ENCODE data around the gene COL5A1. TPM values are rescaled to one million over a fixed set of nuclear protein-coding genes. Genes with fewer than 3 reads are reported as not detected.
"Not testable (repeated sequence)": the region's sequence is repeated elsewhere in the genome, so short reads cannot be mapped to it uniquely, and the experiment has no call there.

Gene COL5A1
- total RNA-seq, 1 donor from 2014 or later = 1,552 TPM

- H3K9me3 Mint-ChIP-seq (ENCODE audit: unreplicated experiment) = no peaks in the 10 kb centered on the region
- H3K4me3 Mint-ChIP-seq (ENCODE audit: unreplicated experiment) = no peak overlapping the region
- H3K36me3 Mint-ChIP-seq (ENCODE audit: unreplicated experiment) = peaks cover 39% of the 10 kb centered on the region
- H3K27ac Mint-ChIP-seq (ENCODE audit: unreplicated experiment) = peak overlapping the region; percentile 41
- peaks cover 49% of the 10 kb centered on the region for H3K4me1 Mint-ChIP-seq (ENCODE audit: unreplicated experiment)
- TF ChIP-seq CTCF (IDR thresholded peaks at IDR 0.05) = no peak
- H3K27me3 Mint-ChIP-seq (ENCODE audit: unreplicated experiment) = no peaks in the 10 kb centered on the region
- no peak for DNase-seq (ENCODE audit: extremely low spot score, unreplicated experiment)
These were observed 59.2 kb downstream of the COL5A1 start for GRCh38 chr9:134700636-134701350.

GRCh38 chr9:134701581-134702259 is 60.1 kb downstream of the COL5A1 start:
- H3K4me1 Mint-ChIP-seq (ENCODE audit: unreplicated experiment) = peaks cover 57% of the 10 kb centered on the region
- no peak for TF ChIP-seq CTCF (IDR thresholded peaks at IDR 0.05)
- no peaks in the 10 kb centered on the region for H3K9me3 Mint-ChIP-seq (ENCODE audit: unreplicated experiment)
- H3K27ac Mint-ChIP-seq (ENCODE audit: unreplicated experiment) = no peak overlapping the region
- DNase-seq (ENCODE audit: extremely low spot score, unreplicated experiment) = no peak
- peaks cover 41% of the 10 kb centered on the region for H3K36me3 Mint-ChIP-seq (ENCODE audit: unreplicated experiment)
- no peaks in the 10 kb centered on the region for H3K27me3 Mint-ChIP-seq (ENCODE audit: unreplicated experiment)
- H3K4me3 Mint-ChIP-seq (ENCODE audit: unreplicated experiment) = no peak overlapping the region

- peaks cover 60% of the 10 kb centered on the region for H3K4me1 Mint-ChIP-seq (ENCODE audit: unreplicated experiment)
These were observed 60.7 kb downstream of the COL5A1 start for GRCh38 chr9:134702291-134702690.

GRCh38 chr9:134703730-134704114 is 62.1 kb downstream of the COL5A1 start:
- DNase-seq (ENCODE audit: extremely low spot score, unreplicated experiment); H3K27me3 Mint-ChIP-seq (ENCODE audit: unreplicated experiment); H3K4me3 Mint-ChIP-seq (ENCODE audit: unreplicated experiment); H3K9me3 Mint-ChIP-seq (ENCODE audit: unreplicated experiment): not testable (repeated sequence)
- Mint-ChIP-seq H3K4me1 (ENCODE audit: unreplicated experiment) (peaks cover 69% of the 10 kb centered on the region), H3K36me3 (ENCODE audit: unreplicated experiment) (peaks cover 40% of the 10 kb centered on the region), H3K27ac (ENCODE audit: unreplicated experiment) (peak overlapping the region; percentile 71)

More at GRCh38 chr9:134702291-134702690, 60.7 kb downstream of the COL5A1 start:
- H3K27me3 Mint-ChIP-seq (ENCODE audit: unreplicated experiment) = no peaks in the 10 kb centered on the region
- H3K27ac Mint-ChIP-seq (ENCODE audit: unreplicated experiment) = peak overlapping the region; percentile 85
- TF ChIP-seq CTCF (IDR thresholded peaks at IDR 0.05) = no peak
- no peak overlapping the region for H3K4me3 Mint-ChIP-seq (ENCODE audit: unreplicated experiment)
- no peak for DNase-seq (ENCODE audit: extremely low spot score, unreplicated experiment)
- no peaks in the 10 kb centered on the region for H3K9me3 Mint-ChIP-seq (ENCODE audit: unreplicated experiment)
- peaks cover 38% of the 10 kb centered on the region for H3K36me3 Mint-ChIP-seq (ENCODE audit: unreplicated experiment)

- H3K27ac Mint-ChIP-seq (ENCODE audit: unreplicated experiment) = peak overlapping the region; percentile 71
- no peaks in the 10 kb centered on the region for H3K27me3 Mint-ChIP-seq (ENCODE audit: unreplicated experiment)
- H3K9me3 Mint-ChIP-seq (ENCODE audit: unreplicated experiment) = no peaks in the 10 kb centered on the region
- H3K36me3 Mint-ChIP-seq (ENCODE audit: unreplicated experiment) = peaks cover 40% of the 10 kb centered on the region
- peaks cover 72% of the 10 kb centered on the region for H3K4me1 Mint-ChIP-seq (ENCODE audit: unreplicated experiment)
- TF ChIP-seq CTCF (IDR thresholded peaks at IDR 0.05) = no peak
- no peak overlapping the region for H3K4me3 Mint-ChIP-seq (ENCODE audit: unreplicated experiment)
- no peak for DNase-seq (ENCODE audit: extremely low spot score, unreplicated experiment)
These were observed 62.9 kb downstream of the COL5A1 start for GRCh38 chr9:134704498-134704897.

All from osteocyte (in vitro differentiated cells).